HG03066 (cell line): ENCODE data around the gene GRM4.
"Not testable (repeated sequence)": the region's sequence is repeated elsewhere in the genome, so short reads cannot be mapped to it uniquely, and the experiment has no call there.

Experiments used
- ATAC-seq: cut with Tn5 transposase; IDR thresholded peaks from one replicate; pipeline ENCODE4 v1.9.1; 2021; ENCODE audit warnings: low read depth; ENCODE audit not compliant: unreplicated experiment

The GRM4 gene

GRCh38 chr6:34028691-34029360, 117.1 kb downstream of the GRM4 start:
- ATAC-seq = no peak

DNA sequence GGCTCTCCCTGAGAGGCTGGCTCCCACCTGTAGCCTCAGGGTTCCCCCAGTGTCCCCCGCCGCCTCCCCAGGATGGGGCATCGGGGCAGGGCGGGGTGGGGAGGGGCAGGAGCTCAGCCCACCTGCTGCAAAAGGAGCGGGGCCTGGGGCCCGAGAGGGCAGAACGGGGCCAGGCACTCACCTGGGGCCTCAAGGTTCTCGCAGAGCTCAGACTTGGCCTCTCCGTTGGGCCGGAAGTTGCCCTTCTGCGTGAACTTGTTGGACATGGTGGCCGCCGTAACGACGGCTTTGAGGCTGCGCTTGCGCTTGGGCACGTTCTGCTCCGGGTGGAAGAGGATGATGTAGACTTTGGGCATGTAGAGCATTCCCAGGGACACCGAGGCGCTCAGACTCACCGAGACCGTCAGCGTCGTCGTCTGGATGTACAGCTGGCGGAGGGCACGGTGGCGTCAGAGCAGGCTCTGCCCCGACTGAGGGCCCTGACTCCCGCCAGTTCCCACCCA, 117.9 kb downstream of the GRM4 start:
- ATAC-seq = no peak

GRCh38 chr6:34027445-34027936, 118.4 kb downstream of the GRM4 start:
- no peak for ATAC-seq

GRCh38 chr6:34025861-34026260, 120.0 kb downstream of the GRM4 start:
- no peak for ATAC-seq

GRCh38 chr6:34025112-34025807, 120.6 kb downstream of the GRM4 start:
- ATAC-seq = no peak

DNA sequence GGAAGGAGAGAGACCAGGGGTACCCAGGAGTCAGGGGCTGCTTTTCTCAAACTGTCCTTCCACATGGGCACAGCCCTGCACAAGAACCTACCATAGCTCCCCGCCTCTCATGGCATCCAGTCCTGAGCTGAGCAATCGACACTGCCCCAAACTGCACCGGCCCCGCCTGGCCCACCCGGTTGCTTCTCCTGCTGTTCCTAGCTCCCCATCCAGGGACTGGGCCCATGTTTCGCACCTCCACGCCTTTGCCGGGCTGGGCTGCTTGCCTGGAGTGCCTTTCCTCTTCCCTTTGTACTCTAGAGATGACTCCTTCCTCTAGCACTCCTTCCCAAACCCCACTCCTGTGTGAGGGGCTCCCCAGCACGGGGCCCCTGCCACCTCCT, 123.0 kb downstream of the GRM4 start:
- no peak for ATAC-seq

GRCh38 chr6:34022250-34022872, 123.5 kb downstream of the GRM4 start:
- ATAC-seq = no peak

- ATAC-seq = no peak
These were observed 124.2 kb downstream of the GRM4 start for GRCh38 chr6:34021554-34022190.

GRCh38 chr6:34020807-34021553, 124.9 kb downstream of the GRM4 start:
- ATAC-seq = no peak

DNA sequence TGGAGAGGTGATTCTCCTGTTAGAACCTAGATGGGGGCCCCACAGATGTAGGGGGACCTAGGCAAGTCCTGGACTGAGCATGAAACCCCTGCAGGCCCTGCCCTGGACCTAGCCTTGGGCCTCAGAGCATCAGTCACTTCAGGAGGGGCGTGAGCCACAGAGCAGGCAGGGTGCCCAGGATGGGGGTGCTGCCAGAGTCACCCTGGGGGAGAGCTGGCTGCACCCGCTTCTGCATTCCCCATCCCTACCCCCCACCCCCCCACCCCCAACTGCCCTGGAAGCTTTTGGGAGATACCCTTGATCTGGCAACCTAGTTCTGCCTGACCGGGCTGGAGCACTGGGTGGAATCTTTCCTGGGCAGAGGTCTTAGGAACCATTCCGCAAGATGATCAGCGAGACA, 125.6 kb downstream of the GRM4 start:
- ATAC-seq = no peak

- no peak for ATAC-seq
These were observed 126.8 kb downstream of the GRM4 start for GRCh38 chr6:34018961-34019606.

DNA sequence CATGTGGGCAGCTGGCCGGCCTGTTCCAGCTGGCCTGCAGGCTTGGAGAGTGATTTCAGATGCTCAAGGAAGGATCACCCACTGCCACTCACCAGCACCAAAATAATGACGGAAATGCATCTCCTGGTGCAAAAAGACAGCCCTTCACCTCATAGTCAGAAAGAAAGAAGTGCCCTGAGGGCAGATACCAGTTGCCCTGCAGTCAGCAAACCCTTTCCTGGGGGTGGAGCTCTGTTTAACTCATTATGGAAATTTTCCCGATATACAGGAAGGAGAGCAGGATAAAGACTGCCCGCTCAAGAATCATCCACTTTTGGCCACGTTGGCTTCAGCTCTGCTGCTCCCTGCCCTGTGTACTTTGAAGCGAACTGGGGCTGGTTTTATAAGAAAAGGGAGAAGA, 127.9 kb downstream of the GRM4 start:
- no peak for ATAC-seq

DNA sequence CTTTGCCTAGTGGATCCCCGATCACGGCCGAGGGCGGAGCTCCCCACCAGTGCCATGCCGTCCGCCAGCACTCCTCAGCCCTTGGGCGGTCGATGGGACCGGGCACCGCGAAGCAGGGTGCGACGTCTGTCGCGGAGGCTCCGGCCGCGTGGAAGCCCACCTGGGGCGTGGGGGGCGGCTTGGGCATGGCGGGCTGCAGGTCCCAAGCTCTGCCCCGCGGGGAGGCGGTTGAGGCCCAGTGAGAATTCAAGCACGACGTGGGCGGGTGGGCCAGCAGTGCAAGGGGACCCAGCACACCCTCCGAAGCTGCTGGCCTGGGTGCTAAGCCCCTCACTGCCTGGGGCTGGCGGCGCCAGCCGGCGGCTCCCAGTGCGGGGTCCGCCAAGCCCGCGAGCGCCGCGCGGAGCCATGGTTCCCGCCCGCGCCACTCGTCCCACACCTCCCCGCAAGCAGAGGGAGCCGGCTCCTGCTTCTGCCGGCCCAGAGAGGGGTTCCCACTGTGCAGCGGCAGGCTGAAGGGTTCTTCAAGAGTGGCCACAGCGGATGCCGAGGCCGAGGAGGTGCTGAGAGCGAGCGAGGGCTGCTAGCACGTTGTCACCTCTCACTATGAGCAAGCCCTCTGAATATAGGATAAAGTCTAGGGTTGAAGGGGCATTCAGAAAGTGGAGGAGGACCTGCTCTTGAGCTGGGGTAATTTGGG, 128.6 kb downstream of the GRM4 start:
- ATAC-seq = no peak

DNA sequence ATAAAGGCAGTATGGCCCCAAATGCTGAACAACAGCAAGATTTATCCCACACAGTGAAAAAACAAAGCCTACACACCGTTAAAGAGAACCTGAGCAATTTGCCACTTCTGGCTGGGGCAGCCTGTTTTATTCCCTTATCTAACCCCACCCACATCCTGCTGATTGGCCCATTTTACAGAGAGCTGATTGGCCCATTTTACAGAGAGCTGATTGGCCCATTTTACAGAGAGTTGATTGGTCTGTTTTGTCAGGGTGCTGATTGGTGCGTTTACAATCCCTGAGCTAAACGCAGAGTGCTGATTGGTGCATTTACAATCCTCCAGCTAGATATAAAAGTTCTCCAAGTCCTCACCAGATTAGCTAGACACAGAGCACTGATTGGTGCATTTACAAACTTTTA, 129.3 kb downstream of the GRM4 start:
- ATAC-seq = not testable (repeated sequence)

DNA sequence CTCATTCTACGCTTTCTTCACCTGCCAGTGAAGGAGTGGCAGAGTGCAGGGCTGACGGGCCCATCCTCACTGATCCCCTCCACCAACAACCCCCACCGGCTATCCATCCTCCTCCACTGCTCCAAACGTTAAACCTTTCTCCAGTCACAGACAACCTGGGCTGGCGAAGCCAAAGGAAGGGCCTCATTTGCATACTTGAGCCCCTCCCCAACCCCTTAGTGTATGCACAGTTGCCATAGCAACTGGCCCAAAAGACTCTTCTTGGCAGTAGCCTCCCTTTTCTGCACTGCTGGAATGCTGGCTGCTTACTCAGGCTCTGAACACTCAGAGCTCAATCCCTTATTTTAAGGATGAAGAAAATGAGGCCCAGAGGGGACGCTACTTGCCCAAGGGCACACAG, 130.3 kb downstream of the GRM4 start:
- ATAC-seq = no peak

DNA sequence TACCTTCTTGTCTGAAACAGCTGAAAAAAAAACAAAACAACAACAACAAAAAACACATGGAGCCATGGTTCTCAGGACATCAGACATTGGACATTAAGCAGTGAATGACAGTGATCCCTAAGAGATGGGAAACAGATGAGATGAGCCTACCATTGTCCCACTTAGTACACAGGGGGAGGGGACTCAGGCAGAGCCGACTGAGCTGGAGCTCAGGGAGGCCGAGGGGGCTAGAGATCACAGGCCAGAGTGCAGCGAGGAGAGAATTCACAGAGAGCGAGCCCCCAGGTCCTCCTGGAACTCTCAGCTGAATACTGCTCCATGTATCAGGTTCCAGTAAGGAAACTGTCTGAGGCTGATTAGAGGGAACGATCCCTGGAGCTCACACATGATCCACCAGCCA, 134.6 kb downstream of the GRM4 start:
- no peak for ATAC-seq

GRCh38 chr6:34005901-34006531, 139.9 kb downstream of the GRM4 start:
- ATAC-seq = no peak

DNA sequence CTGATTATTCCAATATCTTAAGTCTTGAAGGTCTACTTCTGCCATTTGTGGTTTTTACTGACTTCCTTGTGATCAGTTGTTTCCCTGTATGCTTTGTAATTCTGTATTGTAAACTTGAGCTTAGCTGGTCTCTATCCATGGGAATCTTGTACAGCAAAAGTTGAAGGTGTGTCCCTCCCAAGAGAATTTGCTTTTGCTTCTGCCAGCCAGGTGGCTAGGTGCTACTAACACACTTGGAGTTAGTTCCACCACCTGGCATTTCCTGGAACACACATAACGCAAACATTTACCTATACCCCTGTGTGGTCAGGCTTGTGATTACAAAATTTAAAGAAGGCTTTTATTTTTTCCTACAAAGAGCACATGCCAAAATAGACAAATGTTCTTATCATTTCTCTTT, 141.2 kb downstream of the GRM4 start:
- no peak for ATAC-seq

DNA sequence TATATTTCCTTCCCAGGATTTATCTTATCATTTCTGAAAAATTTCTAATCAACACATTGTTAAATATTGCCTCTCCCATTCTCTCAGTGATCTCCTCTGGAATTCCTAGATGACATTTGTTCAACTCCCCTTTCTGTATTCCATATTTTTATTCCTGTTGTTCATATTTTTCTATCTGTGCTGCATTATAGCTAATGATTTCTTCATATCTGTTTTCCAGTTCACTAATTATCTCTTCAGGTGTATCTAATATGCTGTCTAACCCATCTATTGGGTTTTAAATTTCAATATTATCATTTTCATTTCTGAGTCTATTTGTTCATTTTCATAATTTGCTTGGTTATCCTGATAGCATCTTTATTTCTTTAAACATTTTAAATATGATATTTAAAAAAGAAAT, 141.9 kb downstream of the GRM4 start:
- no peak for ATAC-seq
